Measurements from ENCODE around the gene LRRC57.

Gene LRRC57

DNA sequence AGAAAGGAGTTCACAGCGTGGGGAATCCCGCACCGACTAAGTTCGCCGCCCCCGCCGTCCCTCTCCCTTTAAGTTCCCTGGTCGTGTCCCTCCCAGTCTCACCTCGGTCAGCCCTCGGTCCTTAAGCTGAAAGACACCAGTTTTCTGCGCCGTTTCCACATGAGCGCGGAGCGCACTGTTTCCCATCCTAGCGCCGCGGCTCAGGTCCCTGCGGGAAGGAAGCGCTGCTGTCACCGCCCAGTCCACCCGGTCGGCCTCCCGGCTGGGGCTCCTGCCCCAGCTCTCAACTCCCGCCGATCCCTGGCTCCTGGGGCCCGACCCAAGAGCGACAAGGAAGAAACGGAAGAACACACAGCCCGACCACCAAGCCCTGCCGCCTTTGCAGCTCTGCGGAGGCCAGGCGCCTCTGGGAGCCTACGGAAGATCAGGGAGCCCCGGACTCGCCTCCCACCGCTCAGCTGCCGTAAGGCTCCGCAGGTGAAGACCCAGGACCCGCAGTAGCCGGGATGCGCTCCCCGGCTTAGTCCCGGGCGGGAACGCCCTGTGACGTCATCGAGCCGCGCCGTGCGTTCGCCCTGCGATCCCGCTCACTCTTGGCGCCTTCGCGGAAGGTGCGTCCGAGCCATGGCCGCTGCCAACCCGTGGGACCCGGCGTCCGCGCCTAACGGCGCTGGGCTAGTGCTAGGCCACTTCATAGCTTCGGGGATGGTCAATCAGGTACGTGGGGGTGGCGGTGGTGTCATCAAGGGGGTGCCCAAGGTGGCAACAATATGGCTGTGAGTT, at the start of gene LRRC57, which contains the start of gene HAUS2:
Gene LRRC57 (minus strand): TSS at position 545 of the 783 bp plus-strand sequence. CDS start 359 bp downstream, at position 186.
Gene HAUS2 (plus strand): TSS at position 590 of the 783 bp plus-strand sequence. CDS start 35 bp downstream, at position 625.
- peak within 1 kb of the TSS; percentile 99 for H3K4me3 ChIP-seq (ENCODE audit: low read depth, low read length)
- TF ChIP-seq, protein P1, sequence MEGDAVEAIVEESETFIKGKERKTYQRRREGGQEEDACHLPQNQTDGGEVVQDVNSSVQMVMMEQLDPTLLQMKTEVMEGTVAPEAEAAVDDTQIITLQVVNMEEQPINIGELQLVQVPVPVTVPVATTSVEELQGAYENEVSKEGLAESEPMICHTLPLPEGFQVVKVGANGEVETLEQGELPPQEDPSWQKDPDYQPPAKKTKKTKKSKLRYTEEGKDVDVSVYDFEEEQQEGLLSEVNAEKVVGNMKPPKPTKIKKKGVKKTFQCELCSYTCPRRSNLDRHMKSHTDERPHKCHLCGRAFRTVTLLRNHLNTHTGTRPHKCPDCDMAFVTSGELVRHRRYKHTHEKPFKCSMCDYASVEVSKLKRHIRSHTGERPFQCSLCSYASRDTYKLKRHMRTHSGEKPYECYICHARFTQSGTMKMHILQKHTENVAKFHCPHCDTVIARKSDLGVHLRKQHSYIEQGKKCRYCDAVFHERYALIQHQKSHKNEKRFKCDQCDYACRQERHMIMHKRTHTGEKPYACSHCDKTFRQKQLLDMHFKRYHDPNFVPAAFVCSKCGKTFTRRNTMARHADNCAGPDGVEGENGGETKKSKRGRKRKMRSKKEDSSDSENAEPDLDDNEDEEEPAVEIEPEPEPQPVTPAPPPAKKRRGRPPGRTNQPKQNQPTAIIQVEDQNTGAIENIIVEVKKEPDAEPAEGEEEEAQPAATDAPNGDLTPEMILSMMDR (IDR thresholded peaks at IDR 0.05; ENCODE audit: borderline replicate concordance, insufficient read depth, low read depth, low read length), result no peak

- TF ChIP-seq, protein P1 (IDR thresholded peaks at IDR 0.05; ENCODE audit: borderline replicate concordance, insufficient read depth, low read depth, low read length), result no peak
- H3K4me3 ChIP-seq (ENCODE audit: low read depth, low read length), result no peak overlapping the region
These were observed 47.1 kb upstream of the LRRC57 start for GRCh38 chr15:42595626-42596240.

GRCh38 chr15:42594095-42594494, 45.5 kb upstream of the LRRC57 start:
- H3K4me3 ChIP-seq (ENCODE audit: low read depth, low read length), result no peak overlapping the region
- TF ChIP-seq, protein P1 (IDR thresholded peaks at IDR 0.05; ENCODE audit: borderline replicate concordance, insufficient read depth, low read depth, low read length), result no peak

GRCh38 chr15:42593143-42593542, 44.5 kb upstream of the LRRC57 start:
- TF ChIP-seq, protein P1 (IDR thresholded peaks at IDR 0.05; ENCODE audit: borderline replicate concordance, insufficient read depth, low read depth, low read length), result no peak
- H3K4me3 ChIP-seq (ENCODE audit: low read depth, low read length), result no peak overlapping the region

- TF ChIP-seq, protein P1 (IDR thresholded peaks at IDR 0.05; ENCODE audit: borderline replicate concordance, insufficient read depth, low read depth, low read length), result no peak
- H3K4me3 ChIP-seq (ENCODE audit: low read depth, low read length), result no peak overlapping the region
These were observed 44.1 kb upstream of the LRRC57 start for GRCh38 chr15:42592716-42593115.

DNA sequence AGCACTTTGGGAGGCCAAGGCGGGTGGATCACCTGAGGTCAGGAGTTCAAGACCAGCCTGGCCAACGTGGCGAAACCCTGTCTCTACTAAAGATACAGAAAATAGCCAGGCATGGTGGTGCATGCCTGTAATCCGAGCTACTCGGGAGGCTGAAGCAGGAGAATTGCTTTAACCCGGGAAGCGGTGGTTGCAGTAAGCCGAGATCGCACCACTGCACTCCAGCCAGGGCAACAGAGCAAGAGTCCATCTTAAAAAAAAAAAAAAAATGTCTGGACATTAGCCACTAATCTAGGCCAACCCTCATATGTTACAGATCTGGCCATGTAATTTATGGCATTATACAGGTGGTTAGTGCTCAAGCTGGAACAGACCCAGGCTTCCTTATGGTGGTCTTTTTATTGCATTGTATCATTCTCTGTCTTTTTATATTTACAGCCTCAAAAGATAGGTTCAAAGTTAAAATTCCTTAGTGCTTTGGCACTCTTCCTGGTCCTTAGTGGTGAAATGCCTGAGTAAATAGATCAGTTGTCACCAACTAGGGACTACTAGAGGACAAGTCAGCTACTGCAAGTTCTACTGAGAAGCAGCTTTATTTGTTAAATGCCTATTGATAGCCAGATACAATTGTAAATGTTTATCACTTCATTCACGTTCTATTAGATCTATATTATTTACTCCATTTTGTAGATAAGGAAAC, 42.8 kb upstream of the LRRC57 start:
- TF ChIP-seq, protein P1 (IDR thresholded peaks at IDR 0.05; ENCODE audit: borderline replicate concordance, insufficient read depth, low read depth, low read length), result peak; percentile 13; the same call in 1 of the 2 replicates
- no peak overlapping the region for H3K4me3 ChIP-seq (ENCODE audit: low read depth, low read length)
